Measurements from ENCODE around the gene LARP1B.
"Not testable (repeated sequence)": the region's sequence is repeated elsewhere in the genome, so short reads cannot be mapped to it uniquely, and the experiment has no call there.

Gene LARP1B

DNA sequence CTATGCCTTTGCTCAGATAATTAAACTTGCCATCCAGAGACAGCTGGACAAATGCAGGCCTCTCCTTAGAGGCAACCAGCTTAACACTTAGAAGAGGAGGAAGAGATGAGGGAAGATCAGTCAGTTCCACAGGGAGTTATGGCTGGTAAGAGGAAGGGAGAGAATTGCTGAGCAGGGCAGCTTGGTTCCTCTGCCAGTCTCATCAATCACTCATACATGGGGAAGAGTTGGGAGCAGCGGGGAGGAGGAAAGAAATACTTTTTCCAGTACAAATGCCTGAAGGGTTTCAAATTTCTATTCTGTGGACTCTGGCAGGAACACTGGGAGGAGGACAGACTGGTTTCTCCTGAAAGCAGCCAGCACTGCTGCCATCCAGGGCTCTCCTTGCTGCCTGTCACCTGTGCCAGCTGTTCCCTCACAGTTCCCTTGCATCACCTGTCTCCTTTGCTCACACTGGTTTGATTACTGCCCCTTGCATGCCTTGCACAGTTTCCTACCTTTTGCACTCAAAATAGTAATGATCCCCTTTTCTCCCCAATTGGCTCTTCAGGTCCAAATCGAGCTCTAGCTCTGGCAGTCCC lies 167.0 kb downstream of the LARP1B start:
- DNase-seq (ENCODE audit: low read depth): no peak

DNA sequence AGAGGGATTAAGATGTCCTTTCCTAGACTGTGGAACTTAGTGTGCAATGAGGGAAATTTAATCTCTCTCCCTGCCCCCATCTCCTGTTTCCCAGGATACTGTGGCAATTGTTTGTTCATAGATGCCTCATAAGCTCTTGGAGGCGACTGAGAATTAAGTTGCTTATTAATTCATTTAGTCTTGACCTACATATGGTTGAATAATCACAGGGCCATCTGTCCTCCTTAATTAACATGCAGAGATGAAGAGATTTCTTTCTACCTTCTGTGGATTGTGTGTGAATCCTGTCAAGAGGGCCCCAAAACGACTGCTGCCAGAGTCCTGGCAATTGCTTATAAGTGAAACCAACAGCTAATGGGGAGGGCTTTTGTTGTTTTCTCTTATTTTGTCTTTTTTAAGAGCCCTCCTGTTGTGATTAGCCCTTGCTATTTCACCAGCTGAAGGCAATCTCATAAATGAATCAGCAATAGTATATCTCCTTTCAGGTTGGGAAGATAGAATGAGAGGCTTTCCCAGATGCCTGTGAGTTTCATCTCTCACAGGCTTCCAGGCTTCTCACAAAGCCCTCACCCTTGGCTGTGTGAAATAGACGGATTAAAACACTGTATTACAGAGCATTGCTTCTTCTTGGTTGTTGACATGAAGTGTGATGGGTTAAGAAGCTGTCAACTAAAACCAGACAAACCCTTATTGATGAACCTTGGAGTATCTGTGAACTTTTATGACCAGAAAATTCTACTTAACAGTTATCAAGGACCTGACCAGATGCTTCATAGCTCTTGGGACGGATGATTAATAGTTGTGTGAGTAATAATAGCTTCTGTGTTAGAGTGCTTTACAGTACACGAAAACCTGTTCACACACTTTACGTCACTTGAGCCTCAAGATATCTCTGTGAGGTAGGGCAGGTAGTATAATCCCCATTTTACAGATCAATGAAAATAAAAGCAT lies 168.0 kb downstream of the LARP1B start:
- no peak for DNase-seq (ENCODE audit: low read depth)

DNA sequence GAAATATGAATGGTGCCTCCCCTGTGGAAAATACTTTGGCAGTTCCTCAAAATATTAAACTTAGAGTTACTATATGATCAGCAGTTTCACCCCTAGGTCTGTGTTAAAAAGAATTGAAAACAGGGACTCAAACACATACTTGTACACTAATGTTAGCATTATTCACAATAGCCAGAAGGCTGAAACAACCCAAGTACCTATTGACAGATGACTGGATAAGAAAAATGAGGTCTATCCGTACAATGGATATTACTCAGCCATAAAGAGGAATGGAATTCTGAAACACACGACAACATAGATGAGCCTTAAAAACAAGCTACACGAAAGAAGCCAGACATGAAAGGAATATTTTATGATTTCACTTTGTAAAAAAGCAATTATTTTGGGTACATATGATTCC lies 171.6 kb downstream of the LARP1B start:
- DNase-seq (ENCODE audit: low read depth): no peak

DNA sequence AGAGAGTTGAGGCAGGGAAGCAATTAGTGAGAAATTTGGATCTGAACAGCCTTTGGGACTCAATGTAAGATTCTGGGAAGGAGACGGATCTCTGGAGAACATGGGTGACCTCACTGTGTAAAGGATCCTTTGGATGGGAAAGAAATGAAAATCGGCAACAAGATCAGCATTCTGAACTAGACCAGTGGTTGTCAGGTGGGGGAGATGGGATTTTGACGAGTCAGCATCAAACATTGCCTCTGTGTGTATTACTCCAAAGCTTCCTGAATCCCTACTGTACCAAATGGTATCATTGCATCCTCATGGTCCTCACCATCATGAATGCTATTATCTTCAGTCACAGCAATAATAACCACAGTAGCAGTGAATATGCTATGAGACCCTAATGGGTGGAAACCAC lies 173.7 kb downstream of the LARP1B start:
- DNase-seq (ENCODE audit: low read depth): no peak

DNA sequence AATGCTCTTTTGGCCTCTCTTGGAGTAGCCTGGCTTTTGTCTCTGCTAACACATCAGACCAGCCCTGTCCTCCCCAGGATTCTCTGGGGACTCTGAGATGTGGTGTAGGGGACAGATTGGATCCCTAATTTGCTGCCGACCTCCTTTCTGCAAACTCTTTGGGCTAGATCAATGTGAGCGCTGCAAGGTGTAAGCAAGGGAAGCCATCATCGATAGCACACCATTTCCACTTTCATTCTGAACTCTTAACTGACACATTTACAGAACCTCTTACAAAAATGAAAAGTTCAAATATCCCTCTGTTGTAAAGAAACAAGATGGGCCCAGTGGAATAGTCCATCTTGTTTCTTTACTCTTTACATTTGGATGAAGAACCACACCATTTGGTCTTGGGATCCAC lies 179.9 kb downstream of the LARP1B start:
- DNase-seq (ENCODE audit: low read depth): no peak

DNA sequence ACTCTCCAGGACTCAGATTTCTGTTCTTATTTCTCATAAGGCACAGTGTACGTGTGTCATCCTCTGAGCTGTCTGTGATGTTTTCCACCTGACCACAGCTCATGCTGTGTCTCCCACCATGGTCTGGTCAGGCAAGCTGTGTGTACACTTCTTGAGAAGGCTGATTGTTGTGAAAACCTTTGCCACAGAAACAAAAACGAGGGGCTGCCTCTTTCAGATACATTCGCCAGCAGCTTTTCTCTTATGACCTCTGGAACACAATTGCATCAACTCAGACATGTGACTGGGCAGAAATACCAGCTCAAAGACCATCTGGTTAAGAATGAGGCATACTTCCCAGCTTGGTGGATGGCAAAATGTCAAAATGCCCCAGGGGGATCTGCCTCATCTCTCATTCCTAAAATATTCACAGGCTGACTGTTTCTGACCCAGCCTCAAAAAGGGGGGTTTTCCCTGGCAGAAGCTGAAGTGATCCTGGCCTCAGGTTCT lies 180.4 kb downstream of the LARP1B start:
- no peak for DNase-seq (ENCODE audit: low read depth)

DNA sequence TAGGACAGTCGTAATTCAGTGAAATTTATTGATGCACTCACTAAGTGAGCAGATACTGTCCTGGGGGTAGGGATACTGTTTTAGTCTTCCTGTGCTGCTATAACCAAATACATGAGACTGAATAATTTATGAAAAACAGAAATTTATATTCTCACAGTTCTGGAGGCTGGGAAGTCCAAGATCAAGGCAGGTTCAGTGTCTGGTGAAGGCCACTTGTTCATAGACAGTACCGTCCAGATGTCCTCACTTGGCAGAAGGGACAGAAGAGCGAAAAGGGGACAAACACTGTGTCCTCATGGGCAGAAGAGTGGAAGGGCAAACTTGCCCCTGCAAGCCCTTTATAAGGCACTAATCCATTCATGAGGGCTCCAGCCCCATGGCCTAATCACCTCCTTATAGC lies 180.9 kb downstream of the LARP1B start:
- DNase-seq (ENCODE audit: low read depth): no peak

DNA sequence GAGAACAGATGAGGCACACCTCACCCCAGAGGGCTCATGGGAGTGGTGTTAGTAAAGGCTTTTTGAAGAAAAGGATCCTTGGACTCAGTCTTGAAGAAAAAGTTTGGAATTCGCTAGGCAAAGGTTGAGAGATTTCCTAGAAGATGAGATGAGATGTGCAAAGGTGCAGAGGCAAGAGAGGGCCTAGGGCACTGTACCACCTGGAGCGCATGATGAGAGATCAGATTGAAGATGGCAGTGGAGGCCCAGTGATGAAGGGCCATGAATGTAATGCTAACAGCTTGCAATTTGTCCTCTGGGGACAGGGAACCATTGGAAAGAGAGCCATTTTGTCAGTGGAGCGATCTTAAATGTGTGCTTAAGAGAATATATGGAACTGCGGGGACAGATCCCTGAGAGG lies 181.5 kb downstream of the LARP1B start:
- DNase-seq (ENCODE audit: low read depth): no peak

DNA sequence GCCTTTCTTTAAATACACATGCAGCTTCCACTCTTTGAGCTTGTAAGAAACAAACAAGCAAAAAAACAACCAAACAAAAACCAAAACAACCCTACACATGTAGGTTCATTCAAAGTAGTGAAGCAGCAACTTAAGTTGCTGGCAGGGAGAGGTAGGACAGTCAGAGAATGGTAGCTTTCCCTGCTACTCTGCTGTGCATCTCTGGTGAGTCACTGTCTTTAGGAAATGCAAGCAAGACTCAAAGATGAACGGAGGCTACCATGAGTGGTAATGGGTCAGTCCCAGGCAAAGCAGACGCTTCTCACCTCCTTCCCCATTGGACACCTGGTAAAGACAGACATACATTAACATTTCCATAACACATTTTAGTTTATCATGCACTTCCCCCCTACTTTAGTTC lies 183.3 kb downstream of the LARP1B start:
- DNase-seq (ENCODE audit: low read depth): no peak

DNA sequence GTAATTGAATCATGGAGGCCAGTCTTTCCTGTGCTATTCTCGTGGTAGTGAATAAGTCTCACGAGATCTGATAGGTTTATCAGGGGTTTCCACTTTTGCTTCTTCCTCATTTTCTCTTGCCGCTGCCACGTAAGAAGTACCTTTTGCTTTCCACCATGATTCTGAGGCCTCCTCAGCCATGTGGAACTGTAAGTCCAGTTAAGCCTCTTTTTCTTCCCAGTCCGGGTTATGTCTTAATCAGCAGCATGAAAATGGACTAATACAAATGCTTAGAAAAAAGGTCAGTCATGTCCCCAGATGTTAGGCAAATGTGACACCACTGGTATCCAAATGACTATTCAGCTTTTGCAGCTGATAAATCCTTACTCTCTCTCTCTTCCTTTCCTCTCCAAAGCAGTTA lies 184.3 kb downstream of the LARP1B start:
- not testable (repeated sequence) for DNase-seq (ENCODE audit: low read depth)

DNA sequence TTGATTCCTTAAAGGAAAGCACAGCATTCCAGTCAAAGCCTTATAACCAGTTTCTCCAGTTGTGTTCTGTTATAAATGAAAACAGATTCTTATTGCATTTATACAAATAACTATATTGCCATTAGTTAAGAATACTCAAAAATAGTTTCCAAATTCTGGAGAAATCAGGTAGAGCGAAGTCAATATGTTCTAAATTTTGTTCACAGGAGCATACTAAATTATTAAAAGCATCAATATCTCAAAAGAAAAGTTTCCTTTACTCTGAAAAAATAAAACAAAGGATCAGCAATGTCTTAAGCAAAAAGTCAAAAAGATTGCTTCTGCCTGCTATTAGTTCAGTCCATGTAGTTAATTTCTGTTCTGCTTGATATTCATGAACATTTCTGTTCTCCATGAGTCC lies 186.8 kb downstream of the LARP1B start:
- no peak for DNase-seq (ENCODE audit: low read depth)

DNA sequence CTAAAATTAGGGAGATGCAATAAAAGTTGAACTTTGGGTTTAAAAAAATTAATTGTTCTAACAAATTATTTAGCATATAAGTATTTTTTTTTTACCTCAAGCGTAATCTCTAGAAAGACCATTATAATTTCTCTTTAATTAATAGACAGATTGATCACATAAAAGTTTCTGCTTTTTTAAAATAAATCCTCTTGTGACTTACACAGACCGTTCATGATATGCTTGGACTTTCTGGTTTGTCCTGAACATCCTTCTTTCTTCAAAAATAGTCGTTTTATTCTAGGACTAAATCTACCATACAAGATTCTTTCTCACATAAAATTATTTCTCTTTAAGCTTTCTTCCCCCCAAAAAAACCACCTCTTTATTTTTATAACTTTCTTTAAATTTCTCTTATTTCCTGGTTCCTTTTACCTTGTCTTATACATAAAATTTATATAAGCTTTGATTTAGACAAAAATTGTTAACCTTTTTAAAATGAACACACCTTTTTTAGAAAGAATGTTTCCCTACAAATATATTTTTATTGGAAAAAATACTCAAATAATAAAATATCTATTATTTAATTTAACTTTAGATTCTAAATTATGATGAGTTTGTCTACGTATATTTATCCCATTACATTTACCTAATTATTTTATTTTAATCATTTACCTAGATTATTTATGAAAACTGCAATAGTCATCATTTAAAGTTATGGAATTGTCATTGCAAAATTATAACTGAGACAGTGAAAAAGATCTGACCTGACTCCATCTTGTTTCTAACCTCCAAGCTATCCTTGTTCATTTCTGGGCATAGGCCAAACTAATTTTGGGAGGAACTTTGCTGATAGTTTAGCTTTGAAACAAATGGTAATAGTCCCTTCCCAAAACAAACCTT lies 188.9 kb downstream of the LARP1B start:
- no peak for DNase-seq (ENCODE audit: low read depth)

DNA sequence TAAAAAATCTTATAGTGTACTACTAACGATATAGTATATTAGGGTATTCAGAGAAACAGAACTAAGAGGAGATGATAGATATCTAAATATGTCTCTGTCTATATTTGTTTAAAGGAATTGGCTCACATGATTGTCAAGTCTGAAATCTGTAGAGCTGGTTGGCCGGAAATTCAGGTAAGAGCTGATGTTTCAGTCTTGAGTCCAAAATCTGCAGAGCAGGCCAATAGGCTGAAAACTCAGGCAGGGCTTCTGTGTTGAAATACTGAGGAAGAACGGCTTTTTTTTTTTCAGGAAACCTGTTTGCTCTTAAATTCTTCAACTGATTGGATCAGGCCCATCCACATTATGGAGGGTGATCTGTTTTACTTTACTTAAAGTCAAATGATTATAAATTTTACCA lies 194.8 kb downstream of the LARP1B start:
- no peak for DNase-seq (ENCODE audit: low read depth)

DNA sequence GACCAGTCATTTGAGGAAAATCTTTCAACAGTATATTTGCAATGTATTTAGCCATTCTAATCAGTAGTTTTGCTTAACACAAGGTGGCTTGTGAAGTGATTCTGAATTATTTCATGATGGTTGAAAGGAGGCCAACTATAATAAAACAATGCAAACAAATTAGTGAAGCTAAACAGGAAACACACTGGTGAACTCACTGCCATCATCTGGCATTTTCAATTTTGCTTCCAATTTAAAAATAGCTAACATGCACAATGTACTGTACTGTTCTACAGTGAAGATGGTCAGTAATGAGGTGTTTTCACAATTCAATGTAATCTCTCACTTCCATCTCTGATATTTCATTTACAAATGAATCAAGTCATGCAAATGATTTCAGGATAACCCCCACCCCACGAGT lies 195.4 kb downstream of the LARP1B start:
- no peak for DNase-seq (ENCODE audit: low read depth)

DNA sequence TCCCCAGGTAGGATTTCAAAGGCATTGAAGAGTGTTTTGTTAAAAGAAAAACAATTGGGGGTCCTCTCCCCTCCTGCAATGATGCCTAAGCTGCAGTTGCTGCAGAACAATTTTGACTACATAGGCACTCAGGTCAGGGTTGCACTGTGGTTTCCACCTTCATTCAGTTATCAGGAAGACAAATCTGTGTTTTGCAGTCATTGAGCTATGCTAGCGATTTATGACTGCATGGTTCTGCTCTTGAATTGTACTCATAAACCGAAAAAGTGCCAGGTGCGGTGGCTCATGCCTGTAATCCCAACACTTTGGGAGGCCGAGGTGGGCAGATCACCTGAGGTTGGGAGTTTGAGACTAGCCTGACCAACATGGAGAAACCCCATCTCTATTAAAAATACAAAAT lies 197.1 kb downstream of the LARP1B start:
- not testable (repeated sequence) for DNase-seq (ENCODE audit: low read depth)

DNA sequence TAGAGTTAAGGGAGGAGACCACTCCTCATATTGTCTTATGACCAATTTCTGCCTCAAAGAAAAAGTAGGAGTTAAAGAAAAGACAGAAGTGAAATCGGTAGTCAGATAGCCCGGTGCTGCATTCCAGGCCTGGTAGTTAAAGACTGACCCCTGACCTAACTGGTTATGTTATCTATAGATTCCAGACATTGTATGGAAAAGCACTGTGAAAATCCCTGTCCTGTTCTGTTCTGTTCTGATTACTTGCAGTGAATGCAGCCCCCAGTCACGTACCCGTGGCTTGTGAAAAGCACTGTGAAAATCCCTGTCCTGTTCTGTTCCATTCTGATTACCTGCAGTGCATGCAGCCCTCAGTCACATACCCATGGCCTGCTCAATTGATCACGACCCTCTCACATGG lies 198.8 kb downstream of the LARP1B start:
- DNase-seq (ENCODE audit: low read depth): not testable (repeated sequence)
